IMR-90 (cell line): ENCODE data around the gene NF2. TPM values are rescaled to one million over a fixed set of nuclear protein-coding genes. Genes with fewer than 3 reads are reported as not detected.

Source experiments
- ATAC-seq: fragments of 200-7000 bp; cut with Tn5 transposase; 2 replicates; pipeline ENCODE4 v1.9.1; 2020; ENCODE audit warnings: low read depth, mild to moderate bottlenecking, moderate library complexity
- BruUV-seq: library from RNA; stranded (reverse); fragments of 400-500 nt; replicated peaks from 2 replicates; lab custom pipeline; 2021; lab: Mats Ljungman, UMichigan
- CTCF ChIA-PET: fragments of 300-600 bp; formaldehyde crosslinking; extraction: SDS; loops from one replicate; lab custom pipeline; 2021; ENCODE audit warnings: antibody characterized with exemption; lab: Yijun Ruan, JAX
- POLR2A ChIA-PET: fragments of 300-600 bp; sonication (Branson Sonifier 250); formaldehyde crosslinking; loops from one replicate; lab custom pipeline; 2022; ENCODE audit warnings: antibody characterized with exemption; ENCODE audit not compliant: unreplicated experiment; lab: Charles Lee
- DNase-seq: peaks from one replicate; pipeline ENCODE4 v3.0.0; 2013
- H2AFZ ChIP-seq: replicated peaks from 2 replicates; pipeline ENCODE3; 2013; ENCODE audit warnings: low read length, mild to moderate bottlenecking; ENCODE audit not compliant: poor library complexity
- H2AK5ac ChIP-seq: 2 replicates; pipeline ENCODE4 v1.6.1; 2013; ENCODE audit warnings: low read depth, low read length, inconsistent platforms
- H2AK9ac ChIP-seq: replicated peaks from 2 replicates; pipeline ENCODE3; 2013; ENCODE audit warnings: mild to moderate bottlenecking, low read depth, low read length, moderate library complexity; ENCODE audit not compliant: poor library complexity
- H2BK120ac ChIP-seq: 2 replicates; pipeline ENCODE4 v1.6.1; 2013; ENCODE audit warnings: low read depth, low read length, inconsistent platforms
- H2BK15ac ChIP-seq: 3 replicates; pipeline ENCODE4 v1.6.1; 2013; ENCODE audit warnings: low read depth, low read length, inconsistent platforms
- H2BK20ac ChIP-seq: 2 replicates; pipeline ENCODE4 v1.6.1; 2013; ENCODE audit warnings: low read depth, mild to moderate bottlenecking, inconsistent platforms, low read length, moderate library complexity
- H2BK5ac ChIP-seq: 2 replicates; pipeline ENCODE4 v1.6.1; 2013; ENCODE audit warnings: mild to moderate bottlenecking, low read depth, low read length, inconsistent platforms; ENCODE audit not compliant: poor library complexity, severe bottlenecking
- H3K14ac ChIP-seq: replicated peaks from 2 replicates; pipeline ENCODE4 v1.6.1; 2013; ENCODE audit warnings: low read depth, low read length, inconsistent platforms
- H3K18ac ChIP-seq: 2 replicates; pipeline ENCODE4 v1.6.1; 2013; ENCODE audit warnings: low read depth, low read length, control low read depth
- H3K23ac ChIP-seq: 2 replicates; pipeline ENCODE4 v1.6.1; 2013; ENCODE audit warnings: low read depth, low read length, inconsistent platforms
- H3K27ac ChIP-seq: 2 replicates; pipeline ENCODE4 v1.5.1; 2013; ENCODE audit warnings: mild to moderate bottlenecking, control low read depth, low read length; ENCODE audit not compliant: insufficient read depth
- H3K27me3 ChIP-seq: 2 replicates; pipeline ENCODE4 v1.6.1; 2013; ENCODE audit warnings: low read length; ENCODE audit not compliant: control insufficient read depth, insufficient read depth
- H3K36me3 ChIP-seq: 2 replicates; pipeline ENCODE4 v1.6.1; 2013; ENCODE audit warnings: low read length, mixed read lengths; ENCODE audit not compliant: control insufficient read depth, insufficient read depth
- H3K4ac ChIP-seq: 2 replicates; pipeline ENCODE4 v1.6.1; 2013; ENCODE audit warnings: low read depth, low read length, inconsistent platforms
- H3K4me1 ChIP-seq: 2 replicates; pipeline ENCODE4 v1.6.1; 2013; ENCODE audit warnings: low read length, mixed read lengths; ENCODE audit not compliant: control insufficient read depth, insufficient read depth
- H3K4me2 ChIP-seq: 2 replicates; pipeline ENCODE4 v1.6.1; 2013; ENCODE audit warnings: low read depth, mild to moderate bottlenecking, control low read depth, low read length, moderate library complexity
- H3K4me3 ChIP-seq: 2 replicates; pipeline ENCODE4 v1.5.1; 2013; ENCODE audit warnings: low read depth, mild to moderate bottlenecking, control low read depth, low read length, moderate library complexity; ENCODE audit not compliant: insufficient read depth
- H3K56ac ChIP-seq: 2 replicates; pipeline ENCODE4 v1.6.1; 2013; ENCODE audit warnings: low read length, inconsistent platforms; ENCODE audit not compliant: insufficient read depth; ENCODE audit errors: extremely low read depth
- H3K79me1 ChIP-seq, 2 experiments: 2 replicates each; pipeline ENCODE4 v1.6.1; 2013; ENCODE audit warnings: low read length in 2 of 2, inconsistent platforms in 1 of 2, low read depth in 1 of 2
- H3K9ac ChIP-seq: 2 replicates; pipeline ENCODE4 v1.6.1; 2013; ENCODE audit warnings: low read depth, low read length, control low read depth
- H3K9me1 ChIP-seq: 2 replicates; pipeline ENCODE4 v1.6.1; 2013; ENCODE audit warnings: low read length, inconsistent platforms; ENCODE audit not compliant: insufficient read depth
- H3K9me3 ChIP-seq: 2 replicates; pipeline ENCODE4 v1.6.1; 2013; ENCODE audit warnings: low read length; ENCODE audit not compliant: control insufficient read depth, insufficient read depth
- H4K20me1 ChIP-seq: 2 replicates; pipeline ENCODE4 v1.6.1; 2013; ENCODE audit warnings: low read length, inconsistent platforms; ENCODE audit not compliant: insufficient read depth
- H4K5ac ChIP-seq: 2 replicates; pipeline ENCODE4 v1.6.1; 2013; ENCODE audit warnings: mild to moderate bottlenecking, low read depth, low read length, control low read depth
- H4K8ac ChIP-seq, 2 experiments: 2 replicates each; pipeline ENCODE4 v1.6.1; 2013; ENCODE audit warnings: low read depth in 2 of 2, low read length in 2 of 2, control low read depth in 1 of 2, inconsistent platforms in 1 of 2
- H4K91ac ChIP-seq: 2 replicates; pipeline ENCODE4 v1.6.1; 2013; ENCODE audit warnings: low read depth, low read length, inconsistent platforms; ENCODE audit not compliant: insufficient read depth
- CHD1 ChIP-seq: IDR thresholded peaks from 2 replicates; pipeline ENCODE4 v1.6.1; 2012; ENCODE audit warnings: low read depth, low read length, improper control_type of control experiment
- MAFK ChIP-seq: IDR thresholded peaks from 2 replicates; pipeline ENCODE4 v1.6.1; 2012; ENCODE audit warnings: low read depth, low read length, improper control_type of control experiment
- WGBS, 2 experiments: methylation state at CpG; one replicate each; pipeline versions ENCODE4 v1.1.5 to v1.1.7; 2013; ENCODE audit warnings: missing lambda C conversion rate in 2 of 2; ENCODE audit not compliant: insufficient read length in 1 of 2; ENCODE audit errors: extremely low coverage in 2 of 2; 5-methylcytosine and 5-hydroxymethylcytosine counted together
- dilution Hi-C: fragments of 300-500 bp; cut with HindIII; formaldehyde crosslinking; loops from one replicate; pipeline ENCODE4 v1.14.3; 2018; ENCODE audit warnings: low sequenced_read_pairs; ENCODE audit not compliant: unreplicated experiment
- in situ Hi-C: fragments of 300-500 bp; cut with MboI; formaldehyde crosslinking; loops from 3 replicates; pipeline ENCODE4 v1.14.3; 2019; ENCODE audit warnings: low sequenced_read_pairs, inconsistent platforms, mixed read lengths
- intact Hi-C: fragments of 100-400 bp; cut with micrococcal nuclease; formaldehyde crosslinking; loops from 2 replicates; pipeline ENCODE4 v1.10.0; 2022
- polyA plus RNA-seq, 3 experiments: library from polyadenylated mRNA; depleted of rRNA; stranded (reverse); fragments of >200 nt; gene quantifications; 2 replicates each; pipeline ENCODE4 v1.2.3, GENCODE V29; 2012; ENCODE audit warnings: low replicate concordance in 1 of 3
- total RNA-seq: library from RNA; depleted of rRNA; stranded (reverse); fragments of >200 nt; gene quantifications from 2 replicates; pipeline ENCODE4 v1.2.3, GENCODE V29; 2012
- TF ChIP-seq, protein P1 (sequence below): fragments of 150-350 bp; IDR thresholded peaks from 2 replicates; pipeline ENCODE4 v1.6.1; 2017; ENCODE audit warnings: mild to moderate bottlenecking, antibody characterized with exemption, low read length, low read depth

NF2 gene
- total and polyA plus RNA-seq, 2 of the 4 experiments (the other 2 are of a cell fraction), result 59.0 to 151 TPM

DNA sequence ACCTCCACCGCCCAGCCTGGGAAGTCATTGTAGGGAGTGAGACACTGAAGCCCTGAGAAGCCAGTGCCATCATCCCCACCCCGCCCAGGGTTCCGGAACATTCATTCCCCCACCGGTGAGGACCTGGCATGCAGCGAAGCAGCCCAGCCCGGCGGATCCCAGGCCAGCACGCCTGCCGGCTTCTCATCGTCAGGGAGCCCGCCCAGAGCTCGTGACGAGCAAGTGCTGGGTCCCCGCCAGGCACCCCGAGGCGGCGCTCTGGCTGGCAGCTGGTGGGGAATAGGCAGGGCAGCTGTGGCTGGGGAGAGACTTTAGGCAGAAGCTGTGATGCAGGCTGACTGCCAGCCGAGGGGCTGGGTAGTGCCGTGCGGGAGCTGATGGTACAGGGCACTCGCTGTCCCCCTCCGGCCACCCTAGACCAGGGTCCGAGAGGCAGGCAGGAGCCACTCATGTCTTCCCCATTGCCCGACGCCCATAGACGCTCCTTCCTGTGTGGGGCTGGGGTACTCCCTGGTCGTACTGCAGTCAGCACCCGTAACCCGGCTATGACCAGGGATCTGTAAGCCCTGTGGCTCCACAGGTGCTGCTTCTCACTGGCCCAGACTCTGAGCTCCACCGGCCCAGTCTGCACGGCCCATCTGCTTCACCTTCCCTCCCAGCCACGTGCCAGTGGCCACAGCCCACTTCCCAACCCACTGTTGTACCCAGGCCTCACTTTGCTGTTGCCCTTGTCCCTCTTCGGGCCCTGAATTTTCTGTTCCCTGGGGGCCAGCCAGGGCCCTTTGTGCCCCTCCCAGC lies 91.9 kb downstream of the NF2 start:
- Histone ChIP-seq H2BK20ac (no peak overlapping the region), H2BK15ac (no peak overlapping the region), H4K5ac (no peak overlapping the region), H3K9me3 (no peaks in the 10 kb centered on the region), H4K91ac (no peak overlapping the region), H3K4me2 (no peak overlapping the region), H3K9me1 (no peaks in the 10 kb centered on the region), H2AFZ (no peak overlapping the region), H3K4ac (no peak overlapping the region), H3K56ac (no peak overlapping the region), H3K14ac (no peak overlapping the region), H2AK5ac (no peak overlapping the region), H3K18ac (no peak overlapping the region), H3K36me3 (peaks cover 45% of the 10 kb centered on the region), H3K4me1 (peaks cover 1% of the 10 kb centered on the region; the same call in 1 of the 2 replicates), H3K23ac (no peak overlapping the region), H2BK120ac (no peak overlapping the region), H4K20me1 (peaks cover 9% of the 10 kb centered on the region), H3K9ac (no peak overlapping the region), H2BK5ac (no peak overlapping the region), H3K4me3 (no peak overlapping the region), H4K8ac (no peak overlapping the region), H3K79me1 (peaks cover 4 to 9% of the 10 kb centered on the region in 2 experiments; a peak in 3 of 4 replicates), H3K27ac (no peak overlapping the region), H2AK9ac (no peak overlapping the region), H3K27me3 (no peaks in the 10 kb centered on the region)
- DNase-seq (no peak), ATAC-seq (no peak)
- intact Hi-C loops, result no loop called here
- POLR2A ChIA-PET, result no interaction called here
- BruUV-seq, result no TSS peak
- 89% methylated on average over 7 of the region's 33 CpGs; no CpG with 5 or more reads in 1 of the 2 experiments for WGBS, 2 experiments
- CTCF ChIA-PET, result no interaction called here
- dilution Hi-C loops, result loop anchor here (25.0 kb wide), 1 partner anchor 342 kb away; no protein-coding TSS in a partner anchor
- in situ Hi-C loops, result no loop called here
- TF ChIP-seq MAFK, result no peak
- no peak for TF ChIP-seq CHD1
- TF ChIP-seq, protein P1, sequence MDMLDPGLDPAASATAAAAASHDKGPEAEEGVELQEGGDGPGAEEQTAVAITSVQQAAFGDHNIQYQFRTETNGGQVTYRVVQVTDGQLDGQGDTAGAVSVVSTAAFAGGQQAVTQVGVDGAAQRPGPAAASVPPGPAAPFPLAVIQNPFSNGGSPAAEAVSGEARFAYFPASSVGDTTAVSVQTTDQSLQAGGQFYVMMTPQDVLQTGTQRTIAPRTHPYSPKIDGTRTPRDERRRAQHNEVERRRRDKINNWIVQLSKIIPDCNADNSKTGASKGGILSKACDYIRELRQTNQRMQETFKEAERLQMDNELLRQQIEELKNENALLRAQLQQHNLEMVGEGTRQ, result no peak
